ENCODE measurements around the gene ME2.
"Not testable (repeated sequence)": the region's sequence is repeated elsewhere in the genome, so short reads cannot be mapped to it uniquely, and the experiment has no call there.

ME2 gene

DNA sequence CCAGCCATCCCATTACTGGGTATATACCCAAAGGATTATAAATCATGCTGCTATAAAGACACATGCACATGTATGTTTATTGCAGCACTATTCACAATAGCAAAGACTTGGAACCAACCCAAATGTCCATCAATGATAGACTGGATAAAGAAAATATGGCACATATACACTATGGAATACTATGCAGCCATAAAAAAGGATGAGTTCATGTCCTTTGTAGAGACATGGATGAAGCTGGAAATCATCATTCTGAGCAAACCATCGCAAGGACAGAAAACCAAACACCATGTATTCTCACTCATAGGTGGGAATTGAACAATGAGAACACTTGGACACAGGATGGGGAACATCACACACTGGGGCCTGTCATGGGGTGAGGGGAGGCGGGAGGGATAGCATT is 124.3 kb downstream of the ME2 start:
- not testable (repeated sequence) for ATAC-seq, H3K9me3 Mint-ChIP-seq, H3K4me1 Mint-ChIP-seq, H3K27ac Mint-ChIP-seq, H3K27me3 Mint-ChIP-seq, H3K4me3 Mint-ChIP-seq
- H3K36me3 Mint-ChIP-seq: peaks cover 24% of the 10 kb centered on the region

Measured in stimulated activated memory B cell treated with anti-CD40 and anti-IgM and Interleukin-4, amounts not matched to agents 10 μg/mL and 1 μg/mL and 100 μg/mL, for 72 hours (primary cell).